Stimulated activated CD8-positive, alpha-beta memory T cell treated with anti-CD3 and anti-CD28 coated beads, Interleukin-4, amount 100 ng/mL, for 24 hours (primary cell): ENCODE measurements around the gene CHCHD1.
"Not testable (repeated sequence)": the region's sequence is repeated elsewhere in the genome, so short reads cannot be mapped to it uniquely, and the experiment has no call there.

Source experiments
- DNase-seq: peaks from one replicate; pipeline ENCODE4 v3.0.0-alpha.2; 2020; ENCODE audit warnings: low read depth

Gene CHCHD1

GRCh38 chr10:73793456-73793855 is 11.6 kb downstream of the CHCHD1 start:
- DNase-seq = no peak

GRCh38 chr10:73795491-73795890 is 13.6 kb downstream of the CHCHD1 start:
- DNase-seq = not testable (repeated sequence)

- not testable (repeated sequence) for DNase-seq
Observed at GRCh38 chr10:73796035-73796434, 14.2 kb downstream of the CHCHD1 start.

- DNase-seq = no peak
Observed at GRCh38 chr10:73796766-73797165, 14.9 kb downstream of the CHCHD1 start.

GRCh38 chr10:73797324-73798025 is 15.6 kb downstream of the CHCHD1 start:
- no peak for DNase-seq

GRCh38 chr10:73798087-73798486 is 16.2 kb downstream of the CHCHD1 start:
- no peak for DNase-seq

- no peak for DNase-seq
Observed at GRCh38 chr10:73798927-73799560, 17.2 kb downstream of the CHCHD1 start.

GRCh38 chr10:73799899-73800559 is 18.2 kb downstream of the CHCHD1 start:
- no peak for DNase-seq

- DNase-seq = no peak
Observed at GRCh38 chr10:73800560-73801252, 18.9 kb downstream of the CHCHD1 start.

- DNase-seq = no peak
Observed at GRCh38 chr10:73801253-73801590, 19.4 kb downstream of the CHCHD1 start.

- no peak for DNase-seq
Observed at GRCh38 chr10:73802276-73802991, 20.6 kb downstream of the CHCHD1 start.

- no peak for DNase-seq
Observed at GRCh38 chr10:73803680-73804286, 21.9 kb downstream of the CHCHD1 start.

- DNase-seq = no peak
Observed at GRCh38 chr10:73806176-73806950, 24.5 kb downstream of the CHCHD1 start.

GRCh38 chr10:73807471-73807870 is 25.6 kb downstream of the CHCHD1 start:
- no peak for DNase-seq

GRCh38 chr10:73808021-73808815 is 26.4 kb downstream of the CHCHD1 start:
- no peak for DNase-seq

- no peak for DNase-seq
Observed at GRCh38 chr10:73809061-73809818, 27.4 kb downstream of the CHCHD1 start.

- no peak for DNase-seq
Observed at GRCh38 chr10:73810358-73810734, 28.5 kb downstream of the CHCHD1 start.

GRCh38 chr10:73810735-73811465 is 29.1 kb downstream of the CHCHD1 start:
- DNase-seq = peak; percentile 44

GRCh38 chr10:73812657-73813056 is 30.8 kb downstream of the CHCHD1 start:
- DNase-seq = no peak
